Loucy (cell line): ENCODE results near the gene VWA8.

Experiments used
- H2AFZ ChIP-seq: fragments of 200-600 bp; sonication (generic); 2 replicates; pipeline ENCODE4 v1.6.0; 2016; ENCODE audit warnings: antibody characterized with exemption, mild to moderate bottlenecking, low read length, moderate library complexity
- H3F3A ChIP-seq: fragments of 200-600 bp; 2 replicates; pipeline ENCODE4 v1.6.0; 2016; ENCODE audit warnings: antibody characterized with exemption, low read depth, mild to moderate bottlenecking
- H3K27me3 ChIP-seq: fragments of 200-600 bp; sonication (generic); 2 replicates; pipeline ENCODE4 v1.6.1; 2014; ENCODE audit warnings: low read length, mild to moderate bottlenecking; ENCODE audit not compliant: insufficient read depth, poor library complexity, severe bottlenecking
- H3K36me3 ChIP-seq: fragments of 200-600 bp; sonication (generic); 2 replicates; pipeline ENCODE4 v1.6.1; 2016; ENCODE audit warnings: low read length; ENCODE audit not compliant: insufficient read depth
- H3K4me1 ChIP-seq: fragments of 200-600 bp; sonication (generic); 2 replicates; pipeline ENCODE4 v1.5.1; 2014; ENCODE audit warnings: low read length, mild to moderate bottlenecking; ENCODE audit not compliant: insufficient read depth, poor library complexity, severe bottlenecking
- H3K4me2 ChIP-seq: fragments of 200-600 bp; sonication (generic); 2 replicates; pipeline ENCODE4 v1.6.0; 2014; ENCODE audit warnings: antibody characterized with exemption, low read length, low read depth, mild to moderate bottlenecking; ENCODE audit not compliant: poor library complexity, severe bottlenecking
- H3K4me3 ChIP-seq: fragments of 200-600 bp; sonication (generic); 2 replicates; pipeline ENCODE4 v1.5.1; 2014; ENCODE audit warnings: low read length, mild to moderate bottlenecking, mixed read lengths; ENCODE audit not compliant: poor library complexity, severe bottlenecking
- H3K79me2 ChIP-seq: fragments of 200-600 bp; sonication (generic); 2 replicates; pipeline ENCODE4 v1.6.1; 2014; ENCODE audit warnings: low read length; ENCODE audit not compliant: insufficient read depth
- H3K9ac ChIP-seq: fragments of 200-600 bp; sonication (generic); 2 replicates; pipeline ENCODE4 v1.6.0; 2014; ENCODE audit warnings: mild to moderate bottlenecking, low read depth, low read length, moderate library complexity; ENCODE audit not compliant: poor library complexity, severe bottlenecking
- H3K9me2 ChIP-seq: fragments of 200-600 bp; sonication (generic); replicated peaks from 2 replicates; pipeline ENCODE4 v1.6.1; 2016; ENCODE audit warnings: low read depth, low read length, mixed read lengths
- H3K9me3 ChIP-seq: fragments of 200-600 bp; sonication (generic); 2 replicates; pipeline ENCODE4 v1.6.1; 2014; ENCODE audit warnings: mild to moderate bottlenecking, antibody characterized with exemption, low read length, low read depth; ENCODE audit not compliant: insufficient read depth
- H4K20me1 ChIP-seq: fragments of 200-600 bp; sonication (generic); 2 replicates; pipeline ENCODE4 v1.6.0; 2014; ENCODE audit warnings: antibody characterized with exemption, low read length, mild to moderate bottlenecking; ENCODE audit not compliant: insufficient read depth, poor library complexity, severe bottlenecking
- EZH2phosphoT487 ChIP-seq: fragments of 200-600 bp; IDR thresholded peaks from 2 replicates; pipeline ENCODE4 v1.6.1; 2018; ENCODE audit warnings: antibody characterized with exemption, mild to moderate bottlenecking, moderate library complexity, borderline replicate concordance
- TF ChIP-seq, protein P1 (sequence below): fragments of 200-600 bp; sonication (generic); conservative IDR thresholded peaks from 2 replicates; pipeline ENCODE4 v1.5.1; 2014; ENCODE audit warnings: mild to moderate bottlenecking, antibody characterized with exemption, low read length

The VWA8 gene

DNA sequence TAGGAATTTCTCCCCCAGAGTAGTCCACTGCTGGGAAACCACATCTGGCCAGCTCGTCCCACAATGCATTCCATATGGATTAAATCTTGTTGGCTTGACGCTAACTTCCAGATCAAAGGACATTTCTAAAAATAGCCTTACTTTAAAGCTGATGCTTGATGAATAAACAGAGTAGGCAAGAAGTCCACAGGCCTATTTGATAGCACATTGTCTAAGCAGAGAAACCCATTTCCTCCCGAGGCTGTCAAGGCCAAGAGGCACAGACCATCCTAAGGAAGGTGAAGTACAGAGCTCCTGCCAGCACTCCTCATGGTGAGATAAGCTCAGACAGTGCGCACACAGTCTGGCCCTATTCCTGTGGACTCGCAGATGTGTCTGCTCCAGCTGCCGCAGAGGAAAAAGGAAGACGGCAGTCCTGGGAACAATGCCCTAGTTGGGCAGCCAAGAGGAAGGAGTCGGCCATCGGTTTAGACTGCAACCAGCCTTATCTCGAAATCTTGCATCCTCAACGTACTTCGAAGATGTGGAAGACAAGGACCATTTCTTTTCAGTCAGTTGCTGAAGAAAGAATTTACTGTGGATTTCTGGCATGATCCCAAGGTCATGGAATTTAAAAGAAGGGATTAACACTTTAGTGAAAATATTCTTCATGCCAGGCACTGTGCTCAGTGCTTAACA is 346.8 kb downstream of the VWA8 start:
- TF ChIP-seq EZH2phosphoT487, result no peak
- TF ChIP-seq, protein P1, sequence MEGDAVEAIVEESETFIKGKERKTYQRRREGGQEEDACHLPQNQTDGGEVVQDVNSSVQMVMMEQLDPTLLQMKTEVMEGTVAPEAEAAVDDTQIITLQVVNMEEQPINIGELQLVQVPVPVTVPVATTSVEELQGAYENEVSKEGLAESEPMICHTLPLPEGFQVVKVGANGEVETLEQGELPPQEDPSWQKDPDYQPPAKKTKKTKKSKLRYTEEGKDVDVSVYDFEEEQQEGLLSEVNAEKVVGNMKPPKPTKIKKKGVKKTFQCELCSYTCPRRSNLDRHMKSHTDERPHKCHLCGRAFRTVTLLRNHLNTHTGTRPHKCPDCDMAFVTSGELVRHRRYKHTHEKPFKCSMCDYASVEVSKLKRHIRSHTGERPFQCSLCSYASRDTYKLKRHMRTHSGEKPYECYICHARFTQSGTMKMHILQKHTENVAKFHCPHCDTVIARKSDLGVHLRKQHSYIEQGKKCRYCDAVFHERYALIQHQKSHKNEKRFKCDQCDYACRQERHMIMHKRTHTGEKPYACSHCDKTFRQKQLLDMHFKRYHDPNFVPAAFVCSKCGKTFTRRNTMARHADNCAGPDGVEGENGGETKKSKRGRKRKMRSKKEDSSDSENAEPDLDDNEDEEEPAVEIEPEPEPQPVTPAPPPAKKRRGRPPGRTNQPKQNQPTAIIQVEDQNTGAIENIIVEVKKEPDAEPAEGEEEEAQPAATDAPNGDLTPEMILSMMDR, result no peak
- no peak overlapping the region for H2AFZ ChIP-seq

DNA sequence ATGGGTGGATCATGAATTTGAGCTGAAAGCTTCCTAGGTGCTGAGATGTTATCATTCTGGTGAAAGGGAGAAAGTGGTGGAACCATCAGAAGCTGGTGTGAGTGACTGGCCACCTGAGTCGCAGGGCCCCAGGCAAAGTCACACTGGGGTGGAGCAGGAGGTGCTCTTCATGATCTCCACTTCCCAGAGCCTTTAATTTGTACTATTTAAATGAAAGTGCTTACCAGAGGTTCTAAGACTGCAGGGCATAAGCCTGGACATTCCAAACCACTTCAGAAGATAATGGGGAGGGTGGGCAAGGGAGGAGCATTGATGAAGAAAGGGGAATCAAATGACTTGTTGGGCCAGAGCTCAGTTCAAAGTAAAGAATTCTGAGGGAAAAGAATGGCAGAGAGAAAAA is 347.4 kb downstream of the VWA8 start:
- Histone ChIP-seq H3K9me2 (no peaks in the 10 kb centered on the region), H3K27me3 (no peaks in the 10 kb centered on the region), H3K9me3 (no peaks in the 10 kb centered on the region), H4K20me1 (no peaks in the 10 kb centered on the region), H3K4me2 (no peak overlapping the region), H3K9ac (no peak overlapping the region), H2AFZ (no peak overlapping the region), H3F3A (no peaks in the 10 kb centered on the region), H3K79me2 (no peaks in the 10 kb centered on the region), H3K4me1 (no peaks in the 10 kb centered on the region), H3K4me3 (no peak overlapping the region), H3K36me3 (peaks cover 7% of the 10 kb centered on the region; the same call in 1 of the 2 replicates)
- TF ChIP-seq, protein P1, result no peak
- TF ChIP-seq EZH2phosphoT487, result no peak

More for the DNA sequence above, 346.8 kb downstream of the VWA8 start:
- Histone ChIP-seq H3K27me3 (no peaks in the 10 kb centered on the region), H3K4me2 (no peak overlapping the region), H4K20me1 (no peaks in the 10 kb centered on the region), H3K9me3 (no peaks in the 10 kb centered on the region), H3K36me3 (peaks cover 7% of the 10 kb centered on the region; the same call in 1 of the 2 replicates), H3K9ac (no peak overlapping the region), H3K9me2 (no peaks in the 10 kb centered on the region), H3K79me2 (no peaks in the 10 kb centered on the region), H3K4me1 (no peaks in the 10 kb centered on the region), H3F3A (no peaks in the 10 kb centered on the region), H3K4me3 (no peak overlapping the region)

DNA sequence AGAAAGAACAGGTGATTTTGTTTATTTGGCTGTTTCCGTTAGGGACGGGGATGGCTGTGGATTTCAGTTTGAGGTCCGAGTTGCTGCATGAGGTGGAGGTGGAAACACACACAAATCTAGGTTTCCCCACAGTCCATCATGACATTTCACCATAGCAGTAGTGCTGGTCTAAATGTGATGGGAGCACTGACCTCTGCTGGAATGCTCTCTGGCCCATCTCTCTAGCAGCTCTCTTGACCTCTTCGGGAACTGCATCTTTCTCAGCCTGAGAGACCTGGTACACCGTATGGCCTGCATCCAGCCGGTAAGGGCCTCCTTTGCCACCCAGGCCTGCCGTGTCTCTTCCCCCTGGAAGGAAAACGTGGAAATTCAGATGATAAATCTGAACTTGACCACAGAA is 349.5 kb downstream of the VWA8 start:
- no peaks in the 10 kb centered on the region for H3K4me1 ChIP-seq
- TF ChIP-seq, protein P1, result no peak
- no peak for TF ChIP-seq EZH2phosphoT487
- no peak overlapping the region for H3K9ac ChIP-seq
- peaks cover 11% of the 10 kb centered on the region; the same call in 1 of the 2 replicates for H3K36me3 ChIP-seq
- H3K9me3 ChIP-seq, result no peaks in the 10 kb centered on the region
- no peaks in the 10 kb centered on the region for H3F3A ChIP-seq
- H2AFZ ChIP-seq, result no peak overlapping the region
- no peaks in the 10 kb centered on the region for H3K79me2 ChIP-seq
- H3K9me2 ChIP-seq, result no peaks in the 10 kb centered on the region
- no peaks in the 10 kb centered on the region for H4K20me1 ChIP-seq
- H3K27me3 ChIP-seq, result no peaks in the 10 kb centered on the region
- H3K4me3 ChIP-seq, result no peak overlapping the region
- no peak overlapping the region for H3K4me2 ChIP-seq
